ENCODE results near the gene IREB2. TPM values are rescaled to one million over a fixed set of nuclear protein-coding genes. Genes with fewer than 3 reads are reported as not detected.

The IREB2 gene
- total and polyA plus RNA-seq, 2 of the 13 experiments (the other 11 are each of a cell fraction or from before 2014, with no cell fraction given): 24.2 to 30.4 TPM

- TF ChIP-seq ZNF10 (CRISPR knock-in tag; IDR thresholded peaks at IDR 0.05; ENCODE audit: borderline replicate concordance, low read depth) (no peak), TBX2 (CRISPR knock-in tag; IDR thresholded peaks at IDR 0.05; ENCODE audit: borderline replicate concordance) (peak; percentile 40; the same call in 1 of the 2 replicates), SP4 (CRISPR knock-in tag; IDR thresholded peaks at IDR 0.05) (peak; percentile 76), E2F5 (CRISPR knock-in tag; conservative IDR thresholded peaks at IDR 0.05) (no peak; the same call in 1 of the 2 replicates), ZFP90 (CRISPR knock-in tag; IDR thresholded peaks at IDR 0.05; ENCODE audit: borderline replicate concordance) (peak; percentile 43; the same call in 1 of the 2 replicates), ZNF335 (CRISPR knock-in tag; IDR thresholded peaks at IDR 0.05) (peak; percentile 30; the same call in 1 of the 2 replicates), ZMAT3 (CRISPR knock-in tag; conservative IDR thresholded peaks at IDR 0.05) (peak; percentile 91), KAT7 (CRISPR knock-in tag; IDR thresholded peaks at IDR 0.05; ENCODE audit: borderline replicate concordance) (peak; percentile 30; the same call in 1 of the 2 replicates), ZNF878 (CRISPR knock-in tag; IDR thresholded peaks at IDR 0.05) (no peak), KDM5B (CRISPR knock-in tag; IDR thresholded peaks at IDR 0.05; ENCODE audit: borderline replicate concordance) (no peak; the same call in 1 of the 2 replicates), FOXO4 (CRISPR knock-in tag; conservative IDR thresholded peaks at IDR 0.05) (no peak), MLLT10 (CRISPR knock-in tag; IDR thresholded peaks at IDR 0.05) (no peak), SMAD9 (CRISPR knock-in tag; IDR thresholded peaks at IDR 0.05) (0 out of 2 replicates have a peak, but pooled peaks have one; percentile 48)
- TF ChIP-seq, protein P1, sequence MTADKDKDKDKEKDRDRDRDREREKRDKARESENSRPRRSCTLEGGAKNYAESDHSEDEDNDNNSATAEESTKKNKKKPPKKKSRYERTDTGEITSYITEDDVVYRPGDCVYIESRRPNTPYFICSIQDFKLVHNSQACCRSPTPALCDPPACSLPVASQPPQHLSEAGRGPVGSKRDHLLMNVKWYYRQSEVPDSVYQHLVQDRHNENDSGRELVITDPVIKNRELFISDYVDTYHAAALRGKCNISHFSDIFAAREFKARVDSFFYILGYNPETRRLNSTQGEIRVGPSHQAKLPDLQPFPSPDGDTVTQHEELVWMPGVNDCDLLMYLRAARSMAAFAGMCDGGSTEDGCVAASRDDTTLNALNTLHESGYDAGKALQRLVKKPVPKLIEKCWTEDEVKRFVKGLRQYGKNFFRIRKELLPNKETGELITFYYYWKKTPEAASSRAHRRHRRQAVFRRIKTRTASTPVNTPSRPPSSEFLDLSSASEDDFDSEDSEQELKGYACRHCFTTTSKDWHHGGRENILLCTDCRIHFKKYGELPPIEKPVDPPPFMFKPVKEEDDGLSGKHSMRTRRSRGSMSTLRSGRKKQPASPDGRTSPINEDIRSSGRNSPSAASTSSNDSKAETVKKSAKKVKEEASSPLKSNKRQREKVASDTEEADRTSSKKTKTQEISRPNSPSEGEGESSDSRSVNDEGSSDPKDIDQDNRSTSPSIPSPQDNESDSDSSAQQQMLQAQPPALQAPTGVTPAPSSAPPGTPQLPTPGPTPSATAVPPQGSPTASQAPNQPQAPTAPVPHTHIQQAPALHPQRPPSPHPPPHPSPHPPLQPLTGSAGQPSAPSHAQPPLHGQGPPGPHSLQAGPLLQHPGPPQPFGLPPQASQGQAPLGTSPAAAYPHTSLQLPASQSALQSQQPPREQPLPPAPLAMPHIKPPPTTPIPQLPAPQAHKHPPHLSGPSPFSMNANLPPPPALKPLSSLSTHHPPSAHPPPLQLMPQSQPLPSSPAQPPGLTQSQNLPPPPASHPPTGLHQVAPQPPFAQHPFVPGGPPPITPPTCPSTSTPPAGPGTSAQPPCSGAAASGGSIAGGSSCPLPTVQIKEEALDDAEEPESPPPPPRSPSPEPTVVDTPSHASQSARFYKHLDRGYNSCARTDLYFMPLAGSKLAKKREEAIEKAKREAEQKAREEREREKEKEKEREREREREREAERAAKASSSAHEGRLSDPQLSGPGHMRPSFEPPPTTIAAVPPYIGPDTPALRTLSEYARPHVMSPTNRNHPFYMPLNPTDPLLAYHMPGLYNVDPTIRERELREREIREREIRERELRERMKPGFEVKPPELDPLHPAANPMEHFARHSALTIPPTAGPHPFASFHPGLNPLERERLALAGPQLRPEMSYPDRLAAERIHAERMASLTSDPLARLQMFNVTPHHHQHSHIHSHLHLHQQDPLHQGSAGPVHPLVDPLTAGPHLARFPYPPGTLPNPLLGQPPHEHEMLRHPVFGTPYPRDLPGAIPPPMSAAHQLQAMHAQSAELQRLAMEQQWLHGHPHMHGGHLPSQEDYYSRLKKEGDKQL (CRISPR knock-in tag; IDR thresholded peaks at IDR 0.05; ENCODE audit: low read depth): no peak
- TF ChIP-seq, protein P2, sequence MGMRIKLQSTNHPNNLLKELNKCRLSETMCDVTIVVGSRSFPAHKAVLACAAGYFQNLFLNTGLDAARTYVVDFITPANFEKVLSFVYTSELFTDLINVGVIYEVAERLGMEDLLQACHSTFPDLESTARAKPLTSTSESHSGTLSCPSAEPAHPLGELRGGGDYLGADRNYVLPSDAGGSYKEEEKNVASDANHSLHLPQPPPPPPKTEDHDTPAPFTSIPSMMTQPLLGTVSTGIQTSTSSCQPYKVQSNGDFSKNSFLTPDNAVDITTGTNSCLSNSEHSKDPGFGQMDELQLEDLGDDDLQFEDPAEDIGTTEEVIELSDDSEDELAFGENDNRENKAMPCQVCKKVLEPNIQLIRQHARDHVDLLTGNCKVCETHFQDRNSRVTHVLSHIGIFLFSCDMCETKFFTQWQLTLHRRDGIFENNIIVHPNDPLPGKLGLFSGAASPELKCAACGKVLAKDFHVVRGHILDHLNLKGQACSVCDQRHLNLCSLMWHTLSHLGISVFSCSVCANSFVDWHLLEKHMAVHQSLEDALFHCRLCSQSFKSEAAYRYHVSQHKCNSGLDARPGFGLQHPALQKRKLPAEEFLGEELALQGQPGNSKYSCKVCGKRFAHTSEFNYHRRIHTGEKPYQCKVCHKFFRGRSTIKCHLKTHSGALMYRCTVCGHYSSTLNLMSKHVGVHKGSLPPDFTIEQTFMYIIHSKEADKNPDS (CRISPR knock-in tag; IDR thresholded peaks at IDR 0.05): no peak
- TF ChIP-seq, protein P3, sequence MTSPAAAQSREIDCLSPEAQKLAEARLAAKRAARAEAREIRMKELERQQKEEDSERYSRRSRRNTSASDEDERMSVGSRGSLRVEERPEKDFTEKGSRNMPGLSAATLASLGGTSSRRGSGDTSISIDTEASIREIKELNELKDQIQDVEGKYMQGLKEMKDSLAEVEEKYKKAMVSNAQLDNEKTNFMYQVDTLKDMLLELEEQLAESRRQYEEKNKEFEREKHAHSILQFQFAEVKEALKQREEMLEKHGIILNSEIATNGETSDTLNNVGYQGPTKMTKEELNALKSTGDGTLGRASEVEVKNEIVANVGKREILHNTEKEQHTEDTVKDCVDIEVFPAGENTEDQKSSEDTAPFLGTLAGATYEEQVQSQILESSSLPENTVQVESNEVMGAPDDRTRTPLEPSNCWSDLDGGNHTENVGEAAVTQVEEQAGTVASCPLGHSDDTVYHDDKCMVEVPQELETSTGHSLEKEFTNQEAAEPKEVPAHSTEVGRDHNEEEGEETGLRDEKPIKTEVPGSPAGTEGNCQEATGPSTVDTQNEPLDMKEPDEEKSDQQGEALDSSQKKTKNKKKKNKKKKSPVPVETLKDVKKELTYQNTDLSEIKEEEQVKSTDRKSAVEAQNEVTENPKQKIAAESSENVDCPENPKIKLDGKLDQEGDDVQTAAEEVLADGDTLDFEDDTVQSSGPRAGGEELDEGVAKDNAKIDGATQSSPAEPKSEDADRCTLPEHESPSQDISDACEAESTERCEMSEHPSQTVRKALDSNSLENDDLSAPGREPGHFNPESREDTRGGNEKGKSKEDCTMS (CRISPR knock-in tag; conservative IDR thresholded peaks at IDR 0.05): no peak
These were observed 102.3 kb downstream of the IREB2 start, which contains the start of gene PSMA4 (continued) for GRCh38 chr15:78540141-78540870.

Data from HepG2 (cell line).